GM12892 (cell line): ENCODE measurements around the gene CD28.
"Not testable (repeated sequence)": the region's sequence is repeated elsewhere in the genome, so short reads cannot be mapped to it uniquely, and the experiment has no call there.

Experiments
- POLR2A ChIP-seq: IDR thresholded peaks from 2 replicates; pipeline ENCODE4 v1.6.1; 2011; ENCODE audit warnings: low read depth, low read length, control low read depth
- POLR2AphosphoS5 ChIP-seq: IDR thresholded peaks from 2 replicates; pipeline ENCODE4 v1.6.1; 2011; ENCODE audit warnings: low read depth, low read length, control low read depth
- TAF1 ChIP-seq: IDR thresholded peaks from 2 replicates; pipeline ENCODE4 v1.6.1; 2011; ENCODE audit warnings: low read depth, mild to moderate bottlenecking, control low read depth, low read length, borderline replicate concordance

- not testable (repeated sequence) for TF ChIP-seq POLR2A, POLR2AphosphoS5, TAF1
Measured at GRCh38 chr2:203779477-203780073, 73.1 kb downstream of the CD28 start.
